GM23248 (cell line): ENCODE measurements around the gene CCDC160.

Source experiments
- EZH2 ChIP-seq: fragments of 200-600 bp; sonication (generic); IDR thresholded peaks from 2 replicates; pipeline ENCODE4 v1.6.1; 2018; ENCODE audit warnings: antibody characterized with exemption, mild to moderate bottlenecking; ENCODE audit not compliant: insufficient read depth, poor library complexity, severe bottlenecking
- EZH2phosphoT487 ChIP-seq: fragments of 200-600 bp; sonication (generic); IDR thresholded peaks from 2 replicates; pipeline ENCODE4 v1.6.1; 2018; ENCODE audit warnings: antibody characterized with exemption, moderate library complexity, mild to moderate bottlenecking, low read depth; ENCODE audit not compliant: insufficient read depth

DNA sequence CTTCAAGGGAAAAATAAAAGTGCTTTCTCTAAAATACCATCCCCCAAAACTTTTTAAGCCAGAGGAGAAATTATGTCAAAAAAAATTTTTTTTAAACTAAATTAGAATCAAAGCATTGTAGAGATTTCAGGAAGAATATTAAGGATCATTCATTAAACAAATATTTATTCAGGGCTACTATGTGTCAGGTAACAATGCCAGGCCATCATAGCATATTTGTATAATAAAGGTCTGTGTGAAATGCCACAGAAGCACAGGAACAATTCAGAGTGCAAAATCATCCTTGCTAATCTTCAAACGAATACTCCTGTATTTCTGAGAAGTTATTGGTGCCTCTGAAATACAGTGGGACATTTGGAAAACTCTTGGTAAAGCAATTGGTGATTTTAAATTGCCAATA lies 2.0 kb downstream of the CCDC160 start:
- TF ChIP-seq EZH2, result no peak
- no peak for TF ChIP-seq EZH2phosphoT487
